Stomach (tissue), 9 donors: ENCODE data around the gene RERG. TPM values are rescaled to one million over a fixed set of nuclear protein-coding genes. Genes with fewer than 3 reads are reported as not detected.
A peak's percentile ranks its signal among the peaks of the same experiment; 100 is the strongest.

Source experiments
- DNase-seq, 2 donors: peaks; one replicate each; pipeline versions ENCODE4 v3.0.0 to v3.0.0-alpha.2; 2013 to 2019
- H3K27ac ChIP-seq, 5 donors: fragments of 200-600 bp in 4 of 5; sonication (generic) in 4 of 5; one replicate each; pipeline ENCODE4 v1.5.1; 2013 to 2019; ENCODE audit warnings: mild to moderate bottlenecking in 1 of 5, moderate library complexity in 1 of 5
- H3K27me3 ChIP-seq, 3 donors: fragments of 200-600 bp; sonication (generic); one replicate each; pipeline ENCODE4 v1.5.1; 2017 to 2019; ENCODE audit warnings: mixed run types in 1 of 3
- H3K36me3 ChIP-seq, 4 donors: fragments of 200-600 bp; sonication (generic); 1 replicate in 3 of 4; 2 replicates in 1 of 4; pipeline ENCODE4 v1.5.1; 2016 to 2019
- H3K4me1 ChIP-seq, 4 donors: fragments of 200-600 bp; sonication (generic); one replicate each; pipeline ENCODE4 v1.5.1; 2016 to 2019
- H3K4me3 ChIP-seq, 4 donors: fragments of 200-600 bp; sonication (generic) in 3 of 4; one replicate each; pipeline ENCODE4 v1.5.1; 2016 to 2019; ENCODE audit warnings: mild to moderate bottlenecking in 1 of 4
- H3K9me3 ChIP-seq, 4 donors: fragments of 200-600 bp; sonication (generic); one replicate each; pipeline ENCODE4 v1.5.1; 2016 to 2019
- CTCF ChIP-seq, 7 experiments: fragments of 450-650 bp in 4 of 7; fragments of 200-600 bp in 3 of 7; sonication (generic) in 3 of 7; IDR thresholded peaks; one replicate each; pipeline ENCODE4 v1.5.1; 2016 to 2019; ENCODE audit warnings: antibody characterized with exemption in 7 of 7, control low read depth in 2 of 7, mild to moderate bottlenecking in 1 of 7
- EP300 ChIP-seq: sonication (generic); formaldehyde crosslinking; IDR thresholded peaks from one replicate; pipeline ENCODE4 v1.6.1; 2017; ENCODE audit warnings: antibody characterized with exemption
- POLR2A ChIP-seq, 4 donors: fragments of 450-650 bp; IDR thresholded peaks; one replicate each; pipeline ENCODE4 v1.6.1; 2016; ENCODE audit warnings: antibody characterized with exemption in 4 of 4, control low read depth in 2 of 4, mild to moderate bottlenecking in 1 of 4, moderate library complexity in 1 of 4
- POLR2AphosphoS5 ChIP-seq, 3 donors: sonication (generic); formaldehyde crosslinking; IDR thresholded peaks; one replicate each; pipeline ENCODE4 v1.6.1; 2016; ENCODE audit warnings: antibody characterized with exemption in 3 of 3
- WGBS, 5 donors: extraction: QIAGEN DNeasy Blood & Tissue Kit in 3 of 5; methylation state at CpG; one replicate each; pipeline versions ENCODE4 v1.1.5 to v1.1.7; 2013 to 2018; 5-methylcytosine and 5-hydroxymethylcytosine counted together
- intact Hi-C: fragments of 100-400 bp; cut with DNase I; formaldehyde crosslinking; loops from one replicate; pipeline ENCODE4 v1.15.1; 2023; ENCODE audit warnings: low total_unique reads
- polyA plus RNA-seq, 3 donors: library from polyadenylated mRNA; stranded (reverse); fragments of 200-250 nt; gene quantifications; one replicate each; pipeline ENCODE4 v1.2.3, GENCODE V29; 2013
- total RNA-seq, 5 donors: library from RNA; depleted of rRNA; stranded (reverse); fragments of >200 nt; gene quantifications; one replicate each; pipeline versions ENCODE4 v1.1.0 to v1.2.3, GENCODE V29; 2014 to 2016
- donor health status: healthy with polysubstance abuse.
- donor health status: Bipolar disorder and iron deficiency.
- donor health status: healthy.

RERG gene
- total and polyA plus RNA-seq, 8 donors = 3.1 to 48.7 (median 20.3) TPM; not detected in 1

GRCh38 chr12:15172060-15172822 is 49.0 kb downstream of the RERG start:
- TF ChIP-seq CTCF (IDR thresholded peaks at IDR 0.05) (no peak), EP300 (no peak), POLR2A (IDR thresholded peaks at IDR 0.05) (no peak), POLR2AphosphoS5 (IDR thresholded peaks at IDR 0.05) (no peak)
- Histone ChIP-seq H3K9me3 (no peaks in the 10 kb centered on the region), H3K27me3 (no peaks in the 10 kb centered on the region), H3K4me3 (no peak overlapping the region), H3K36me3 (no peaks in the 10 kb centered on the region), H3K27ac (no peak overlapping the region), H3K4me1 (peaks cover 10 to 60% (median 27%) of the 10 kb centered on the region in 4 donors)
- intact Hi-C loops = no loop called here
- WGBS, 5 donors = 78 to 82% (median 79%) methylated on average over 3 of the region's 3 CpGs
- DNase-seq = no peak

DNA sequence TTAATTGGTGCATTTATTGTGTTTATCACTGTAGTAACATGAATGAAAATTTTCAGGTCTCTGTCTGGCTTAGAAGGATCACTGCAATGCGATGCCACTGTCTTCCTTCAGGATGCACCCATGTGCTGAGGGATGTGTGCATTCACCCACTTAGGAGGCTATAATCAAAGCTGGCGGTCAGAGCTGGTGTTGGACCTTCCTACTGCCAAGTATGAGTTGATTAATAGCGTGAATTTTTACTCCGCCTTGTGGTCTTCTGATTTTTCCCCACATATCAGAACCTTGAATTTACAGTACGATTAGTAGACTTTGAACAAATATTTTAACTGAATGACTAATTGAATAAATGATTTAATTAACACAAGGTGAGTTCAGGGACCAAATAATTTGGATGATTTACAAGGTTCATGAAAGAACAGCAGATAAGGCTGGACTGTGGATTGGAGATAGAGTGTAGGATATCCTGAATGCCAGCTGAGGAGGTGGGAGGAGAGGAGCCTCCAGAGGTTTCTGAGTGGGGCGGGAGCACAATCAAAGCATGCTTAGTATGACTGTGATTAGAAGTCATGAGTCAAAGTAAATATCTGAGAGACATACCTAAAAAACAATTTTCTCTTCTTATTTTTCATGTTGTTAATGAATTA is 50.1 kb downstream of the RERG start:
- Histone ChIP-seq H3K27ac (peak overlapping the region in 1 of 5 donors; percentile 22), H3K27me3 (no peaks in the 10 kb centered on the region), H3K4me3 (no peak overlapping the region), H3K36me3 (no peaks in the 10 kb centered on the region), H3K9me3 (no peaks in the 10 kb centered on the region), H3K4me1 (peaks cover 10 to 62% (median 27%) of the 10 kb centered on the region in 4 donors)
- peak; percentile 28 to 44 for DNase-seq
- WGBS, 5 donors = 32 to 61% (median 51%) methylated on average over 6 of the region's 6 CpGs
- intact Hi-C loops = no loop called here
- TF ChIP-seq CTCF (IDR thresholded peaks at IDR 0.05) = no peak
- no peak for TF ChIP-seq EP300
- TF ChIP-seq POLR2AphosphoS5 (IDR thresholded peaks at IDR 0.05) = peak in 1 of 3 donors; percentile 67
- TF ChIP-seq POLR2A (IDR thresholded peaks at IDR 0.05) = no peak

- H3K27ac ChIP-seq = peak overlapping the region in 2 of 5 donors; percentile 46 to 66
- DNase-seq = no peak
- TF ChIP-seq POLR2AphosphoS5 (IDR thresholded peaks at IDR 0.05) = no peak
- TF ChIP-seq CTCF (IDR thresholded peaks at IDR 0.05) = no peak
- TF ChIP-seq EP300 = no peak
- TF ChIP-seq POLR2A (IDR thresholded peaks at IDR 0.05) = no peak
- no peaks in the 10 kb centered on the region for H3K27me3 ChIP-seq
- no peaks in the 10 kb centered on the region for H3K9me3 ChIP-seq
- 70 to 80% (median 77%) methylated on average over 5 of the region's 5 CpGs for WGBS, 5 donors
- H3K4me1 ChIP-seq = peaks cover 18 to 86% (median 27%) of the 10 kb centered on the region in 4 donors
- H3K36me3 ChIP-seq = no peaks in the 10 kb centered on the region
- intact Hi-C loops = no loop called here
- no peak overlapping the region for H3K4me3 ChIP-seq
Observed at GRCh38 chr12:15168026-15168678, 53.1 kb downstream of the RERG start.

DNA sequence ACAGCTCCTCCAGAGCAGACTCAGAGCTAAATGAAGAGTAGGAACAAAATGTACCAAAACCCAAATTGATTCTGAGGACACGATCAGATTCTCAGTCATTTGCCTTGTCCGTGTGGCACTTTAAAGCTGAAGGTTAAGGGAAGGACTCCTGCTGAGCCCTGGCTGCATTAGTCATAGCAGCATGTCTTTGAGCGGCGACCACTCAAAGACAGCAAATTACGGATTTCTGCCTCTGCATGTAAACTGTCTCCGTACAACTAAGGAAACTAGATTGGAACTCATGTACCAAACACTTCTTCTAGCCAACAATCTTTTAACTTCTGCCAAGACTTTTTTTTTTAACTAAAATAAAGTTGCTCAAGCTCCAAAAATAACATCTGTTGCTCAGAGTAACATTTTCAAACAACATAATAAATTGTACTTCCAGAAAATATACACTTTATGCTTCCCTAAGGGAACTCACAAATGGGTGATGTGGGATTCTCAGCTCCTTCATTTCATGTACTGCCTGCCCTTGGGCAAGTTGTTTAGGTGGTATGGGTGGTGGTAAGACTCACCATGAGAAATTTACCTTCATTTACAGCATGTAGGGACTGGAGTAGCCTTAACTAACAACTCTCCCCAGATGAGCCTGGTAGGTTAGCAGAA is 56.1 kb downstream of the RERG start:
- Histone ChIP-seq H3K27me3 (no peaks in the 10 kb centered on the region), H3K4me3 (no peak overlapping the region), H3K36me3 (no peaks in the 10 kb centered on the region), H3K27ac (peak overlapping the region; percentile 39 to 74 (median 69)), H3K9me3 (no peaks in the 10 kb centered on the region), H3K4me1 (peaks cover 8 to 76% (median 19%) of the 10 kb centered on the region in 4 donors)
- intact Hi-C loops = no loop called here
- 36 to 79% (median 64%) methylated on average over 6 of the region's 6 CpGs for WGBS, 5 donors
- peak in 1 of 2 donors; percentile 51 for DNase-seq
- TF ChIP-seq POLR2A (IDR thresholded peaks at IDR 0.05) = no peak
- TF ChIP-seq POLR2AphosphoS5 (IDR thresholded peaks at IDR 0.05) = peak; percentile 21 to 76 (median 41)
- peak; percentile 70 for TF ChIP-seq EP300
- TF ChIP-seq CTCF (IDR thresholded peaks at IDR 0.05) = no peak
